Esophagus squamous epithelium (tissue), 4 donors: ENCODE results near the gene CADM1.

Source experiments
- POLR2A ChIP-seq, 4 donors: fragments of 450-650 bp; IDR thresholded peaks; one replicate each; pipeline ENCODE4 v1.6.1; 2017; ENCODE audit warnings: antibody characterized with exemption in 4 of 4, mild to moderate bottlenecking in 4 of 4, moderate library complexity in 3 of 4
- TF ChIP-seq, protein P1 (sequence below), 6 experiments: fragments of 450-650 bp in 4 of 6; fragments of 200-600 bp in 2 of 6; sonication (generic) in 2 of 6; IDR thresholded peaks; one replicate each; pipeline ENCODE4 v1.5.1; 2016 to 2019; ENCODE audit warnings: antibody characterized with exemption in 6 of 6, mild to moderate bottlenecking in 4 of 6, moderate library complexity in 4 of 6

DNA sequence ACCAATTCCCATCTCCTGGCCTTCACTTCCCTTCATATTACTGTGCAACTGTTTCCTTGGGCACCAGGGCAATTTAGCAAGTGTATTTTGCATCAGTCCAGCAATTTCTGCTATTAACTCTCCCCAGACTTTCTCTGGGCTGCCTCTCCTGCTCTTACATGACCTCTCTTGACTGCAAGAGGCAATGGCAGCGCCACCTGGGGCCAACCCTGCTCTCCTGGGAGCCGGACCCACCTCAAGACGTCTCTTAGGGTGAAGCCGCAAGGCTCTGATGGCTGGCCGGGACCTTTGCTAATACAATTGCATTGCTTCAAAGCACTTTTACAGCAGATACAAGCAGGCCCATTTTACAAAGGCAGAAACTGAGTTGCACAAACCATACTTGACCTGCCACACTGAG lies 360.2 kb downstream of the CADM1 start:
- no peak for TF ChIP-seq POLR2A (IDR thresholded peaks at IDR 0.05)
- TF ChIP-seq, protein P1, sequence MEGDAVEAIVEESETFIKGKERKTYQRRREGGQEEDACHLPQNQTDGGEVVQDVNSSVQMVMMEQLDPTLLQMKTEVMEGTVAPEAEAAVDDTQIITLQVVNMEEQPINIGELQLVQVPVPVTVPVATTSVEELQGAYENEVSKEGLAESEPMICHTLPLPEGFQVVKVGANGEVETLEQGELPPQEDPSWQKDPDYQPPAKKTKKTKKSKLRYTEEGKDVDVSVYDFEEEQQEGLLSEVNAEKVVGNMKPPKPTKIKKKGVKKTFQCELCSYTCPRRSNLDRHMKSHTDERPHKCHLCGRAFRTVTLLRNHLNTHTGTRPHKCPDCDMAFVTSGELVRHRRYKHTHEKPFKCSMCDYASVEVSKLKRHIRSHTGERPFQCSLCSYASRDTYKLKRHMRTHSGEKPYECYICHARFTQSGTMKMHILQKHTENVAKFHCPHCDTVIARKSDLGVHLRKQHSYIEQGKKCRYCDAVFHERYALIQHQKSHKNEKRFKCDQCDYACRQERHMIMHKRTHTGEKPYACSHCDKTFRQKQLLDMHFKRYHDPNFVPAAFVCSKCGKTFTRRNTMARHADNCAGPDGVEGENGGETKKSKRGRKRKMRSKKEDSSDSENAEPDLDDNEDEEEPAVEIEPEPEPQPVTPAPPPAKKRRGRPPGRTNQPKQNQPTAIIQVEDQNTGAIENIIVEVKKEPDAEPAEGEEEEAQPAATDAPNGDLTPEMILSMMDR (IDR thresholded peaks at IDR 0.05) = no peak
